PC-3 (cell line): ENCODE measurements around the gene TNS3. TPM values are rescaled to one million over a fixed set of nuclear protein-coding genes. Genes with fewer than 3 reads are reported as not detected.
A peak's percentile ranks its signal among the peaks of the same experiment; 100 is the strongest.

Source experiments
- ATAC-seq: fragments of 200-7000 bp; cut with Tn5 transposase; 2 replicates; pipeline ENCODE4 v1.9.1; 2020; ENCODE audit warnings: mild to moderate bottlenecking, moderate library complexity
- BruUV-seq: library from RNA; stranded (reverse); fragments of 400-500 nt; replicated peaks from 2 replicates; lab custom pipeline; 2021; lab: Mats Ljungman, UMichigan
- CTCF ChIA-PET: fragments of 300-600 bp; sonication (Branson Sonifier 250); formaldehyde crosslinking; loops from one replicate; lab custom pipeline; 2022; ENCODE audit warnings: antibody characterized with exemption; lab: Charles Lee
- POLR2A ChIA-PET: fragments of 300-600 bp; sonication (Branson Sonifier 250); formaldehyde crosslinking; loops from one replicate; lab custom pipeline; 2022; ENCODE audit warnings: antibody characterized with exemption; ENCODE audit not compliant: unreplicated experiment; lab: Charles Lee
- DNase-seq: peaks from one replicate; pipeline ENCODE4 v3.0.0-alpha.2; 2015
- H2AFZ ChIP-seq: fragments of 300-600 bp; sonication (generic); 2 replicates; pipeline ENCODE4 v1.6.0; 2016; ENCODE audit warnings: antibody characterized with exemption, low read length
- H3F3A ChIP-seq: fragments of 300-600 bp; sonication (generic); one replicate; pipeline ENCODE4 v1.6.0; 2017; ENCODE audit warnings: antibody characterized with exemption, low read length, control low read depth, mild to moderate bottlenecking; ENCODE audit not compliant: unreplicated experiment
- H3K27ac ChIP-seq: fragments of 300-600 bp; sonication (generic); 2 replicates; pipeline ENCODE4 v1.5.1; 2016; ENCODE audit warnings: mild to moderate bottlenecking, low read length
- H3K27me3 ChIP-seq: fragments of 300-600 bp; sonication (generic); 2 replicates; pipeline ENCODE4 v1.6.1; 2016; ENCODE audit warnings: low read length, mixed read lengths
- H3K36me3 ChIP-seq: fragments of 300-600 bp; sonication (generic); 2 replicates; pipeline ENCODE4 v1.6.1; 2016; ENCODE audit warnings: low read depth, mixed run types, low read length, mixed read lengths
- H3K4me1 ChIP-seq: fragments of 300-600 bp; sonication (generic); 2 replicates; pipeline ENCODE4 v1.5.1; 2016; ENCODE audit warnings: low read length; ENCODE audit not compliant: insufficient read depth
- H3K4me2 ChIP-seq: fragments of 300-600 bp; sonication (generic); 2 replicates; pipeline ENCODE4 v1.6.0; 2016; ENCODE audit warnings: low read length
- H3K4me3 ChIP-seq: fragments of 300-600 bp; sonication (generic); 2 replicates; pipeline ENCODE4 v1.5.1; 2016; ENCODE audit warnings: mild to moderate bottlenecking, low read length, mixed read lengths
- H3K79me2 ChIP-seq: fragments of 300-600 bp; sonication (generic); 2 replicates; pipeline ENCODE4 v1.6.1; 2017; ENCODE audit warnings: low read length, mixed read lengths
- H3K9ac ChIP-seq: fragments of 300-600 bp; sonication (generic); 2 replicates; pipeline ENCODE4 v1.6.0; 2016; ENCODE audit warnings: mild to moderate bottlenecking, low read length
- H3K9me2 ChIP-seq: fragments of 300-600 bp; sonication (generic); replicated peaks from 2 replicates; pipeline ENCODE4 v1.6.1; 2016; ENCODE audit warnings: mixed run types, low read length, mixed read lengths
- H3K9me3 ChIP-seq: fragments of 300-600 bp; sonication (generic); 2 replicates; pipeline ENCODE4 v1.6.1; 2016; ENCODE audit warnings: low read length, mixed read lengths
- H4K20me1 ChIP-seq: fragments of 300-600 bp; sonication (generic); 2 replicates; pipeline ENCODE4 v1.6.1; 2016; ENCODE audit warnings: low read length, mixed read lengths
- EZH2 ChIP-seq: fragments of 300-600 bp; sonication (generic); IDR thresholded peaks from one replicate; pipeline ENCODE4 v1.6.1; 2017; ENCODE audit warnings: antibody characterized with exemption, mild to moderate bottlenecking, low read length; ENCODE audit not compliant: unreplicated experiment
- EZH2phosphoT487 ChIP-seq: fragments of 300-600 bp; sonication (generic); IDR thresholded peaks from 2 replicates; pipeline ENCODE4 v1.6.1; 2018; ENCODE audit warnings: mild to moderate bottlenecking, antibody characterized with exemption, low read length, borderline replicate concordance
- intact Hi-C: fragments of 100-400 bp; cut with micrococcal nuclease; formaldehyde crosslinking; loops from 2 replicates; pipeline ENCODE4 v1.9.0; 2023
- total RNA-seq: library from RNA; depleted of rRNA; stranded (reverse); fragments of >200 nt; gene quantifications from 2 replicates; pipeline ENCODE4 v1.2.3, GENCODE V29; 2014
- TF ChIP-seq, protein P1 (sequence below): fragments of 300-600 bp; sonication (generic); conservative IDR thresholded peaks from 2 replicates; pipeline ENCODE4 v1.5.1; 2017; ENCODE audit warnings: antibody characterized with exemption, low read depth, mild to moderate bottlenecking, low read length

The TNS3 gene
- total RNA-seq, 1 experiment from 2014 or later, result 72.3 TPM

DNA sequence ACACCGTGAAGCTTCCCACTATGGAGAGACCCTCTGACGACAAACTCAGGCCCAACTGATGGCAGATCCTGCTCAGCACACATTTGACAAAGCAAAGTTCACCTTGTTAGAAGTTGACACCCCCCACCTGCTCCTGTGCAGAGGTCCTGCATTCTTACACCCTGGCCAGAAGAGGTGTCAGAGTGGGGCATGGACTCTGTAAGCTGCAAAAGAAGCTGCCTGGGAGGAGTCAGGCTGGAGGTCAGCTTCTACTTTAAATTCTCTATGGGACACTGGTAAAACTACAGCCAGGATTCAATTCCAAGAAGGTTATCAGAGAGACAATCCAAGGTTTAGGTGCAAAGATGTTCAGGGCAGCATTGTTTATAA, 20.0 kb upstream of the TNS3 start:
- H3K27ac ChIP-seq, result peak overlapping the region; percentile 93
- H3K9me3 ChIP-seq, result no peaks in the 10 kb centered on the region
- DNase-seq (no peak), ATAC-seq (peak; percentile 2)
- peak overlapping the region; percentile 42; the same call in 1 of the 2 replicates for H3K4me3 ChIP-seq
- intact Hi-C loops, result loop anchor here (1.0 kb wide), 1 partner anchor 24 kb away; no protein-coding TSS in a partner anchor
- H3K27me3 ChIP-seq, result no peaks in the 10 kb centered on the region
- TF ChIP-seq, protein P1, sequence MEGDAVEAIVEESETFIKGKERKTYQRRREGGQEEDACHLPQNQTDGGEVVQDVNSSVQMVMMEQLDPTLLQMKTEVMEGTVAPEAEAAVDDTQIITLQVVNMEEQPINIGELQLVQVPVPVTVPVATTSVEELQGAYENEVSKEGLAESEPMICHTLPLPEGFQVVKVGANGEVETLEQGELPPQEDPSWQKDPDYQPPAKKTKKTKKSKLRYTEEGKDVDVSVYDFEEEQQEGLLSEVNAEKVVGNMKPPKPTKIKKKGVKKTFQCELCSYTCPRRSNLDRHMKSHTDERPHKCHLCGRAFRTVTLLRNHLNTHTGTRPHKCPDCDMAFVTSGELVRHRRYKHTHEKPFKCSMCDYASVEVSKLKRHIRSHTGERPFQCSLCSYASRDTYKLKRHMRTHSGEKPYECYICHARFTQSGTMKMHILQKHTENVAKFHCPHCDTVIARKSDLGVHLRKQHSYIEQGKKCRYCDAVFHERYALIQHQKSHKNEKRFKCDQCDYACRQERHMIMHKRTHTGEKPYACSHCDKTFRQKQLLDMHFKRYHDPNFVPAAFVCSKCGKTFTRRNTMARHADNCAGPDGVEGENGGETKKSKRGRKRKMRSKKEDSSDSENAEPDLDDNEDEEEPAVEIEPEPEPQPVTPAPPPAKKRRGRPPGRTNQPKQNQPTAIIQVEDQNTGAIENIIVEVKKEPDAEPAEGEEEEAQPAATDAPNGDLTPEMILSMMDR, result no peak
- no peak for TF ChIP-seq EZH2
- no peak for TF ChIP-seq EZH2phosphoT487
- H3K36me3 ChIP-seq, result no peaks in the 10 kb centered on the region
- H3K79me2 ChIP-seq, result no peaks in the 10 kb centered on the region
- POLR2A ChIA-PET, result interaction anchor here (0.6 to 0.9 kb wide), 3 partner anchors 104 to 241 kb away, joined by 3 to 4 read pairs (median 3); no protein-coding TSS in a partner anchor
- H3K9me2 ChIP-seq, result no peaks in the 10 kb centered on the region
- peak overlapping the region; percentile 58 for H3K9ac ChIP-seq
- no peaks in the 10 kb centered on the region for H4K20me1 ChIP-seq
- CTCF ChIA-PET, result no interaction called here
- H3K4me1 ChIP-seq, result peaks cover 55% of the 10 kb centered on the region
- H3K4me2 ChIP-seq, result peak overlapping the region; percentile 71
- BruUV-seq, result no TSS peak
- H2AFZ ChIP-seq, result peak overlapping the region; percentile 33
- peaks cover 13% of the 10 kb centered on the region for H3F3A ChIP-seq

DNA sequence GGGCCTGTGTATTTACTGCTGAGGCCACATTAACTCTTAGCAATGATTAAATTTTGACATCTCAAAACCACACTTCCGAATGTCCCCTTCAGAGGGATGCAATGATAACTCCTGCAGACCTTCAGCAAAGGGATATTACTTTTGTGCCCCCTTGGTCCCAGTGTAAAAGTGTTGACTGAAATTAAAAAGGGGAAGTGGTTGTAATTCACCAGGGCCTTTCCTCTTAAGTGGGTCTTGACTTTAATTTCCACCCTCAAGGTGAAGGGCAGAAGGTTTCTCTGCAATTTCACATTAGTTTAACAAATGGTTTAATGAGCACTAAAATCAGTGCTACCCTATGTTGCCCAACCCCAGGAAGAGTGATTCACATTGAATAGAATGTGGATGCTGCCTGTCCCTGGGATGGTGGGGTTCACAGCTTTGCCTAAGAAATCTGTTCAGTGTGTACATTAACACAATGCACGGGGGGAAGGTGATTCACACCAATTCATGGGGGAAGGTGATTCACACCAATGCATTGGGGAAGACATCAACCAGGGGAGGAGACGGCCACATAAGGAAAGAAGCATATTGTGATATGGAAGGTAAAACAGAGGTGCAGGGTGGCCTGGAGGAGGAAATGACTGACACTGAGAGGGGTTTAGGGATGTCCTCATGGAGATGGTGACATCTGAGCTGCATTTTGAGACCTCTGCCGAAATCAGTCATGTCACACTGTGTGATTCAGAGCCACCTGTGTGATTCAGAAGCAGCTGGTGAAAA, 19.4 kb upstream of the TNS3 start:
- CTCF ChIA-PET, result interaction anchor here (0.6 to 1.0 kb wide), 4 partner anchors 10 to 573 kb away, joined by 3 to 4 read pairs (median 3); no protein-coding TSS in a partner anchor
- POLR2A ChIA-PET, result interaction anchor here (0.6 to 1.4 kb wide), 4 partner anchors 104 to 240 kb away, joined by 3 to 4 read pairs (median 3); no protein-coding TSS in a partner anchor
- no peaks in the 10 kb centered on the region for H3K9me2 ChIP-seq
- no peaks in the 10 kb centered on the region for H3K79me2 ChIP-seq
- H3K27me3 ChIP-seq, result no peaks in the 10 kb centered on the region
- peak overlapping the region; percentile 42; the same call in 1 of the 2 replicates for H3K4me3 ChIP-seq
- H4K20me1 ChIP-seq, result no peaks in the 10 kb centered on the region
- peak; percentile 54 for ATAC-seq
- peak overlapping the region; percentile 33 for H2AFZ ChIP-seq
- intact Hi-C loops, result loop anchor here (1.0 kb wide), 1 partner anchor 23 kb away; no protein-coding TSS in a partner anchor
- H3K27ac ChIP-seq, result peak overlapping the region; percentile 93
- TSS peak; percentile 58 for BruUV-seq
- peaks cover 13% of the 10 kb centered on the region for H3F3A ChIP-seq
- no peaks in the 10 kb centered on the region for H3K36me3 ChIP-seq
- TF ChIP-seq, protein P1, result no peak
- TF ChIP-seq EZH2phosphoT487 (no peak), EZH2 (no peak)
- no peaks in the 10 kb centered on the region for H3K9me3 ChIP-seq
- H3K4me2 ChIP-seq, result peak overlapping the region; percentile 71
- peak overlapping the region; percentile 58 for H3K9ac ChIP-seq
- peaks cover 55% of the 10 kb centered on the region for H3K4me1 ChIP-seq
- peak; percentile 92 for DNase-seq
